ENCODE measurements around the gene KREMEN1. TPM values are rescaled to one million over a fixed set of nuclear protein-coding genes. Genes with fewer than 3 reads are reported as not detected.

The KREMEN1 gene
- total RNA-seq, 1 donor from 2014 or later = 23.5 TPM

DNA sequence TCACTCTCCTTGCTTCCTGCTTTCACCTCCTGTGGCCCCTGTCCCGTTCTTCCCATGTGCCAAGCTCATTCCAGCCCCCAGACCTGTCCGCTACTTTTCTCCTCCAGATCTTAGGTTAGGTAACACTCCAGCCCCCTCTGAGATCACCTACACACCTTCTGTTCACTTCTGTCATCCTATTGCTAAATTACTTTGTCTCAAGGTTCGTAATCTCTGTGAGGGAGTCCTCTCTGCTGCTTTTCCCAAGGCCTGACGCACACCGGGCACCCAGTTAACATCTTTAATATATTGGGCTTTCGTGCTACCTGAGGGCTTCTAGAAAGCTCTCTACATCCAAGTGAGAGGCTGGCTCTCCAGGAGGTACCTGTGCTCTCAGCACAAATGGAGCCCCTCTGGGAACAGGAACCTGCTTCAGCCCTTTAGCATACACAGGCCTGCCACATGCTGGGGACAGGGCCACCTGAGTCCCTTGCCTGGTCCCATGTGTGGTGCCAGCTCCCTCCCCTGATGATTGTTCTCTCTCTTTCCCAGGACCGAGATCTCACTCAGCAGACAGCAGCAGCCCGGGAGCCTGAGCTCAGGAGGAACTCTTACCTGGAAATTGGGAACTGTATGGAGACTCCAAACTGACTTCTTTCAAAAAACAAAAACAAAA, 19.7 kb upstream of the KREMEN1 start:
- Histone ChIP-seq H3K27me3 (ENCODE audit: low read depth) (no peaks in the 10 kb centered on the region), H3K4me1 (no peaks in the 10 kb centered on the region)
- intact Hi-C loops (cut with DNase I) = no loop called here

DNA sequence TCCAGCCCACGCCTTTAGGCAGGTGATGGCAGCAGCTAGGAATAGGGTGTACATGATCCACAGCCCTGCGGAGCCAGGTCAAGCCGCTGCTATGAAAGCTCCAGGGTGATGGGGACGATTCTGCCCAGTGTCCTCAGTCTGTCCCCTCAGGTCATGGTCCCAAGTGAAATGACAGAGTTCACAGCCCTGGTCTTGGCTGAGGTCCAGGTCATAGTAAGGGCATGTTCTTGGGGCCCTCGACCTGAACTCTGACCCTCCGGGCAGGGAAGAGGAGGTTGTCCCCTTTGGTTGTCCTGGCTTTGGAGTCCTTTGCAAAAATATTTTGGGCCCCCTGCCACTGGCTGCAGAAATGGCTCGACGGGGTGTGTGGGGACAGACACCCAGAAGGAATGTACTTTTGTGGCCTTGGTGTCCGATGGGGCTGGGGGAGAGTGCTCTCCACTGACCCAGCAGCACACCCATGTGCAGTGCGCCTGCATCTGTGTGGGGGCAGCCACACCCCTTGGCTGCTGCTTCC, 18.5 kb upstream of the KREMEN1 start:
- DNase-seq (no peak), ATAC-seq (no peak)
- intact Hi-C loops (cut with DNase I) = no loop called here
- Histone ChIP-seq H3K36me3 (peaks cover 14% of the 10 kb centered on the region), H3K4me3 (no peak overlapping the region), H3K4me1 (no peaks in the 10 kb centered on the region), H3K27ac (no peak overlapping the region), H3K9me3 (no peaks in the 10 kb centered on the region), H3K27me3 (ENCODE audit: low read depth) (no peaks in the 10 kb centered on the region)
- TF ChIP-seq, protein P1, sequence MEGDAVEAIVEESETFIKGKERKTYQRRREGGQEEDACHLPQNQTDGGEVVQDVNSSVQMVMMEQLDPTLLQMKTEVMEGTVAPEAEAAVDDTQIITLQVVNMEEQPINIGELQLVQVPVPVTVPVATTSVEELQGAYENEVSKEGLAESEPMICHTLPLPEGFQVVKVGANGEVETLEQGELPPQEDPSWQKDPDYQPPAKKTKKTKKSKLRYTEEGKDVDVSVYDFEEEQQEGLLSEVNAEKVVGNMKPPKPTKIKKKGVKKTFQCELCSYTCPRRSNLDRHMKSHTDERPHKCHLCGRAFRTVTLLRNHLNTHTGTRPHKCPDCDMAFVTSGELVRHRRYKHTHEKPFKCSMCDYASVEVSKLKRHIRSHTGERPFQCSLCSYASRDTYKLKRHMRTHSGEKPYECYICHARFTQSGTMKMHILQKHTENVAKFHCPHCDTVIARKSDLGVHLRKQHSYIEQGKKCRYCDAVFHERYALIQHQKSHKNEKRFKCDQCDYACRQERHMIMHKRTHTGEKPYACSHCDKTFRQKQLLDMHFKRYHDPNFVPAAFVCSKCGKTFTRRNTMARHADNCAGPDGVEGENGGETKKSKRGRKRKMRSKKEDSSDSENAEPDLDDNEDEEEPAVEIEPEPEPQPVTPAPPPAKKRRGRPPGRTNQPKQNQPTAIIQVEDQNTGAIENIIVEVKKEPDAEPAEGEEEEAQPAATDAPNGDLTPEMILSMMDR (IDR thresholded peaks at IDR 0.05) = no peak

More for the DNA sequence above, 19.7 kb upstream of the KREMEN1 start:
- ATAC-seq (no peak), DNase-seq (no peak)
- Histone ChIP-seq H3K36me3 (peaks cover 26% of the 10 kb centered on the region), H3K9me3 (no peaks in the 10 kb centered on the region), H3K27ac (no peak overlapping the region), H3K4me3 (no peak overlapping the region)
- TF ChIP-seq, protein P1 (IDR thresholded peaks at IDR 0.05) = no peak

DNA sequence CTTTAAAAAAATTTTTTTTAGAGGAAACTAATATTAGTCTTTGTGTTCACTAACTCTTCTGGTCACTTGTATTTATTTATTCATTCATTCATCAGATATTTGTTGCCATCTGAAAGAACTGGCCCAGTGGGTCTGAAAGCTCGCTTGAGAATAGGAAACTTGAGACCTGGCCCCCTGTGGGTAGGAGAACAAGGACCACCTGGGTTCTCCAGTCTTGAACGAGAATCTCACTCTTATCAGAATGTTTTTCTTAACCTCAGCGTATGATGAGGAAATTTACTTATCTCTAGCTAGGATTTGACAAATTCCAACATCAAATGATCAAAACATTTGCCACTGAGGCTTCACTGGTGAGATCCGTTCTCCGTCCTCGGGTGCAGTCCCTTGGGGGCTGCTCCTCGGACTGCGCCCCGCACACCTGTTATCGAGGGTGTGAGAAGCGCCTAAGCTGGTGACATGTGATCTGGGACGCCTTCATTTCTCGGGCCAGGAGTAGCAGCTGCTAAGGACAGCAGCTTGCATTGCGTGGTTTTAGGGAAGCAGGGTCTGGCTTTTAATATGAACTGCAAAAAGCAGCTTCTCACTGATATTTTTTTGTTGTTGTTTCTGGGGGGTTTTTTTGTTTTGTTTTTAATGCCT, 17.5 kb upstream of the KREMEN1 start:
- TF ChIP-seq, protein P1 (IDR thresholded peaks at IDR 0.05) = no peak
- H3K27ac ChIP-seq = no peak overlapping the region
- no peaks in the 10 kb centered on the region for H3K4me1 ChIP-seq
- intact Hi-C loops (cut with DNase I) = no loop called here
- no peak overlapping the region for H3K4me3 ChIP-seq
- no peak for ATAC-seq
- H3K27me3 ChIP-seq (ENCODE audit: low read depth) = no peaks in the 10 kb centered on the region
- H3K9me3 ChIP-seq = no peaks in the 10 kb centered on the region
- DNase-seq = no peak
- peaks cover 4% of the 10 kb centered on the region for H3K36me3 ChIP-seq

DNA sequence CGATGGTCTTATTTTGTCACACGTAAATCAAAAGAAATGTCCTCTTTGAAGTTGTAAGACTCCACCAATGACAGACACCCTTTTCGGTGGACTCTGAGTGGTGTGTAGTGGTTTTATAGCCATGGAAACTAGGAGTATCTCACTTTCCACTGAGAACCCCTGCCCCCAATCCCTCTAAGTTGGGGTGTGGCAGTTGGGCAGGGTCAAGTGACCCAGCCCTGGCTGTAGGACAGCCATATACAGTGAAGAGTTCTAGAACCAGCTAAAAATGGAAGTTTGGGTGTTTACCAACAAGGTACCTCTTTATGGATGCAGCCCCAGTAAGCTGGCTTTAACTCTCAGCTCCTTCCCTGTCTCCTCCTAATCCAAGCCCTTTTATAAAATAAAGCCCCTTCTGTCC, 16.4 kb upstream of the KREMEN1 start:
- intact Hi-C loops (cut with DNase I) = no loop called here
- no peak for ATAC-seq
- no peak for DNase-seq
- Histone ChIP-seq H3K27ac (no peak overlapping the region), H3K9me3 (no peaks in the 10 kb centered on the region), H3K36me3 (no peaks in the 10 kb centered on the region), H3K27me3 (ENCODE audit: low read depth) (no peaks in the 10 kb centered on the region), H3K4me3 (no peak overlapping the region), H3K4me1 (no peaks in the 10 kb centered on the region)
- TF ChIP-seq, protein P1 (IDR thresholded peaks at IDR 0.05) = no peak

DNA sequence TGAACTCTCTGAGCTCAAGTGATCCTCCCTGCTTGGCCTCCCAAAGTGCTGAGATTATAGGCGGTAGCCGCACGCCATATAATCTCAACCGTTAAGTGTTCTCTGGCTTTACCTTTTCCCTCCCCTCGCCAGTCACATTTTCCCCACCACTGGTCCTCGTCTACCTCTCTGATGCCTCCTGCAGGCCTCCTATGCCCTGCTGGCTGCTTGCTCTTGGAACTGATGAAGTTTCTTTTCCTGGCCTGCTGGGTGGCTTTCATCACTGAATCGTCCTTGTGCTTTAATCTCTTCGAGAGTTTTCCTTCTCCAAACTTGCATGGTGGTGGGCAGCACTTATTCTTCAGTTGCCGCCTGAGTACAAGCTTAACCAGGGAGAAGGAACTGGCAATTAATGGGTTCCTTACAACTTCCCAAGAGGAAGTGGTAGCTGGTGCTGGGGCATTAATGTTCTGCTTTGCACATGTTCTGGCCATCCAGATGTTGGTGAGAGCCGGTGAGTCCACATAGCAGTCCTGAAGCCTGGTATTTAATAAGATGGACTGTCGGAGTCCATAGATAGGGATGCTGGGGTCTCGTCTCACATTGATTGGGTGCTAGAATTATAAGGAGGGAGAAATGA, 12.5 kb upstream of the KREMEN1 start:
- TF ChIP-seq, protein P1 (IDR thresholded peaks at IDR 0.05) = no peak
- no peaks in the 10 kb centered on the region for H3K4me1 ChIP-seq
- no peak overlapping the region for H3K27ac ChIP-seq
- DNase-seq (no peak), ATAC-seq (no peak)
- no peak overlapping the region for H3K4me3 ChIP-seq
- H3K36me3 ChIP-seq = no peaks in the 10 kb centered on the region
- intact Hi-C loops (cut with DNase I) = no loop called here
- no peaks in the 10 kb centered on the region for H3K9me3 ChIP-seq
- H3K27me3 ChIP-seq (ENCODE audit: low read depth) = no peaks in the 10 kb centered on the region
